Smooth muscle cell (in vitro differentiated cells): Measurements from ENCODE around the gene TIAM1. TPM values are rescaled to one million over a fixed set of nuclear protein-coding genes. Genes with fewer than 3 reads are reported as not detected.
A peak's percentile ranks its signal among the peaks of the same experiment; 100 is the strongest.

Experiments
- DNase-seq: peaks from one replicate; lab custom pipeline; 2025; ENCODE audit not compliant: unreplicated experiment; lab: John Stamatoyannopoulos, UW
- H2AFZ ChIP-seq: fragments of 200-600 bp; sonication (generic); 2 replicates; pipeline ENCODE4 v1.6.0; 2016; ENCODE audit warnings: antibody characterized with exemption, low read depth, mild to moderate bottlenecking
- H3F3A ChIP-seq: fragments of 200-600 bp; sonication (generic); 2 replicates; pipeline ENCODE4 v1.6.0; 2017; ENCODE audit warnings: antibody characterized with exemption, low read depth
- H3K27ac ChIP-seq: fragments of 200-600 bp; sonication (generic); 2 replicates; pipeline ENCODE4 v1.5.1; 2016; ENCODE audit warnings: low read depth, mild to moderate bottlenecking
- H3K27me3 ChIP-seq: fragments of 200-600 bp; sonication (generic); 2 replicates; pipeline ENCODE4 v1.6.1; 2016; ENCODE audit warnings: low read depth, mild to moderate bottlenecking
- H3K36me3 ChIP-seq: fragments of 200-600 bp; sonication (generic); 2 replicates; pipeline ENCODE4 v1.5.1; 2016; ENCODE audit warnings: low read depth
- H3K4me1 ChIP-seq: fragments of 200-600 bp; sonication (generic); 2 replicates; pipeline ENCODE4 v1.5.1; 2016; ENCODE audit warnings: low read depth
- H3K4me2 ChIP-seq: fragments of 200-600 bp; sonication (generic); 2 replicates; pipeline ENCODE4 v1.6.0; 2016; ENCODE audit warnings: mild to moderate bottlenecking
- H3K4me3 ChIP-seq: fragments of 200-600 bp; sonication (generic); 2 replicates; pipeline ENCODE4 v1.5.1; 2016; ENCODE audit warnings: mild to moderate bottlenecking
- H3K79me2 ChIP-seq: fragments of 200-600 bp; sonication (generic); 2 replicates; pipeline ENCODE4 v1.6.0; 2016; ENCODE audit warnings: low read depth, mild to moderate bottlenecking
- H3K9ac ChIP-seq: fragments of 200-600 bp; sonication (generic); 2 replicates; pipeline ENCODE4 v1.6.0; 2016; ENCODE audit warnings: low read depth
- H3K9me3 ChIP-seq: fragments of 200-600 bp; sonication (generic); replicated peaks from 2 replicates; pipeline ENCODE4 v1.5.1; 2016; ENCODE audit warnings: low read depth
- H4K20me1 ChIP-seq: fragments of 200-600 bp; sonication (generic); 2 replicates; pipeline ENCODE4 v1.6.0; 2016; ENCODE audit warnings: low read depth
- WGBS: methylation state at CpG from one replicate; pipeline ENCODE4 v1.1.7; 2016; ENCODE audit warnings: low lambda C conversion rate; 5-methylcytosine and 5-hydroxymethylcytosine counted together
- polyA plus RNA-seq: library from polyadenylated mRNA; unstranded; fragments of >200 nt; fragmentation: Nextera tagmentation; extraction: Ambion mirVana; gene quantifications from 2 replicates; pipeline ENCODE4 v1.2.1, GENCODE V29; 2016
- total RNA-seq: library from RNA; depleted of rRNA; stranded (reverse); fragments of >200 nt; gene quantifications from 2 replicates; pipeline ENCODE4 v1.2.3, GENCODE V29; 2014
- TF ChIP-seq, protein P1 (sequence below): fragments of 200-600 bp; sonication (generic); IDR thresholded peaks from 2 replicates; pipeline ENCODE4 v1.5.1; 2017; ENCODE audit warnings: borderline replicate concordance, mild to moderate bottlenecking, antibody characterized with exemption; ENCODE audit not compliant: insufficient read depth, poor library complexity, severe bottlenecking

TIAM1 gene
- total and polyA plus RNA-seq, 2 experiments from 2014 or later, result 3.2 to 12.9 TPM

DNA sequence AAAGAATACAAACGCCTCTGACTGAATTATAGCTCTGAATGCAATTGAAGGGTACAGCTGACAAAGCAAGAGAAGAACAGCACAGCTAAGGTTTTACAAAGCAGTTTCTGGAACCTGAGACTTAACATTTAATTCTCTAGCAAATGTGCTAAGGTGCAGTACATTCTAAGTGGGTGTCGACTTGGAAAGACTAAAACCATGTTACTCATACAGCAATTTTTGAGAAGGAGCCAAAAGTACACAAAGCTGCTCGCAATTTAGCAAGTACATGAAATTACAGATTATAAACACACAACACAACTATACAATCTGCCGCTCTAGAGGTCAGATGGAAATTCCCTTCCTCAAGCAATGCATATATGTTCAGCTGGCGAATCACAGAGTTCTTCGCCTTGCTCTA lies 121.9 kb downstream of the TIAM1 start:
- WGBS, result 84% methylated on average over 6 of the region's 6 CpGs
- Histone ChIP-seq H3K27ac (no peak overlapping the region), H3K9me3 (no peaks in the 10 kb centered on the region), H3K4me1 (peaks cover 24% of the 10 kb centered on the region), H3K79me2 (no peaks in the 10 kb centered on the region), H3K9ac (no peak overlapping the region), H3K27me3 (no peaks in the 10 kb centered on the region), H4K20me1 (no peaks in the 10 kb centered on the region), H2AFZ (no peak overlapping the region), H3K4me3 (no peak overlapping the region), H3K36me3 (no peaks in the 10 kb centered on the region), H3K4me2 (no peak overlapping the region), H3F3A (peaks cover 3% of the 10 kb centered on the region)
- TF ChIP-seq, protein P1, sequence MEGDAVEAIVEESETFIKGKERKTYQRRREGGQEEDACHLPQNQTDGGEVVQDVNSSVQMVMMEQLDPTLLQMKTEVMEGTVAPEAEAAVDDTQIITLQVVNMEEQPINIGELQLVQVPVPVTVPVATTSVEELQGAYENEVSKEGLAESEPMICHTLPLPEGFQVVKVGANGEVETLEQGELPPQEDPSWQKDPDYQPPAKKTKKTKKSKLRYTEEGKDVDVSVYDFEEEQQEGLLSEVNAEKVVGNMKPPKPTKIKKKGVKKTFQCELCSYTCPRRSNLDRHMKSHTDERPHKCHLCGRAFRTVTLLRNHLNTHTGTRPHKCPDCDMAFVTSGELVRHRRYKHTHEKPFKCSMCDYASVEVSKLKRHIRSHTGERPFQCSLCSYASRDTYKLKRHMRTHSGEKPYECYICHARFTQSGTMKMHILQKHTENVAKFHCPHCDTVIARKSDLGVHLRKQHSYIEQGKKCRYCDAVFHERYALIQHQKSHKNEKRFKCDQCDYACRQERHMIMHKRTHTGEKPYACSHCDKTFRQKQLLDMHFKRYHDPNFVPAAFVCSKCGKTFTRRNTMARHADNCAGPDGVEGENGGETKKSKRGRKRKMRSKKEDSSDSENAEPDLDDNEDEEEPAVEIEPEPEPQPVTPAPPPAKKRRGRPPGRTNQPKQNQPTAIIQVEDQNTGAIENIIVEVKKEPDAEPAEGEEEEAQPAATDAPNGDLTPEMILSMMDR, result no peak
- DNase-seq, result no peak

DNA sequence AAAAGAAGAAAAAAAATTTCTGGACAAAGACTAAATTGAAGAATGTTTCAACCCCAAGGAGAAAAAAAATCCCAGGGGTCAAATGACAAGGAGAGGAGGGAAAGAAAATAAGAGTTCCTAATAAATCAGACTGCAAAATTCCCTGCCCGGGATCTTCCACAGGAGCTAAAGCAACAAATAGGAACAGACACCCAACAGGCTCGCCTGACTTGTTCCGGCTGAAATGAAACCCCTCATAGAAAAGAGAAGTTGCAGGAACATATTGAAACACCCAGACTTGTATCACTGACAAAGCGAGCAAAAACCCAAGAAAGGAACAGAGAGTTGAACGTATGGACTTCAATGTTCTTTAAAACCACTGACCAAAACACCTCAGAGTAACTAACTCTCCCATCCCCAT lies 123.0 kb downstream of the TIAM1 start:
- H3K27ac ChIP-seq, result peak overlapping the region; percentile 4
- no peak overlapping the region for H2AFZ ChIP-seq

DNA sequence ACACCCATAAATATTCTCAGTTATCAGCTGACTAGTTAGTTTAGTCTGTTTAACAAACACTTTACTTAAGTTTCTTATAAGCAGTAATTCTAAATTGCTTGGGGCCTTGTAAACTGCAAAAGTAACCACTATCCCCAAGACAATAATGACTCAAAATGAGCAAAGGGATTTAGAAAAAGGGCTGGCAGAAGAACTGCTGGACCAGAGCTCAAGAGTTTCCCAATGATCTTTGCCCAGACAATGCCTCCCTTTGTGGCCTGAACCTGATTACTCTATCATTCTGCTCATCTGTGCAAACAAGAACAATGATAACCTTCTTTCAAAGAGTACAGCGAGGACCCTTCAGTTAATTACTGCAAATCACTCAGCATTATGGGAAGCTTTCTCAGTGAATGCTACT lies 123.5 kb downstream of the TIAM1 start:
- WGBS, result 24% methylated on average over 1 of the region's 1 CpG
- Histone ChIP-seq H3K79me2 (no peaks in the 10 kb centered on the region), H3K4me2 (peak overlapping the region; percentile 43)

More for the DNA sequence above, 123.0 kb downstream of the TIAM1 start:
- no peak overlapping the region for H3K4me3 ChIP-seq
- H3K9ac ChIP-seq, result no peak overlapping the region
- H3K9me3 ChIP-seq, result no peaks in the 10 kb centered on the region
- TF ChIP-seq, protein P1, result no peak
- H3K4me2 ChIP-seq, result peak overlapping the region; percentile 43
- 76% methylated on average over 5 of the region's 5 CpGs for WGBS
- H3K79me2 ChIP-seq, result no peaks in the 10 kb centered on the region
- no peaks in the 10 kb centered on the region for H4K20me1 ChIP-seq
- peaks cover 24% of the 10 kb centered on the region for H3K4me1 ChIP-seq
- peaks cover 3% of the 10 kb centered on the region for H3F3A ChIP-seq
- no peaks in the 10 kb centered on the region for H3K36me3 ChIP-seq
- DNase-seq, result no peak
- H3K27me3 ChIP-seq, result no peaks in the 10 kb centered on the region

More for the DNA sequence above, 123.5 kb downstream of the TIAM1 start:
- H3K27me3 ChIP-seq, result no peaks in the 10 kb centered on the region
- H2AFZ ChIP-seq, result no peak overlapping the region
- no peak overlapping the region for H3K9ac ChIP-seq
- no peak for DNase-seq
- H3K4me1 ChIP-seq, result peaks cover 24% of the 10 kb centered on the region
- H3K9me3 ChIP-seq, result no peaks in the 10 kb centered on the region
- peak overlapping the region; percentile 4 for H3K27ac ChIP-seq
- peaks cover 3% of the 10 kb centered on the region for H3F3A ChIP-seq
- no peaks in the 10 kb centered on the region for H4K20me1 ChIP-seq
- TF ChIP-seq, protein P1, result no peak
- no peaks in the 10 kb centered on the region for H3K36me3 ChIP-seq
- no peak overlapping the region for H3K4me3 ChIP-seq
